Thoracic aorta (tissue), 2 donors: ENCODE data around the gene GRB14. TPM values are rescaled to one million over a fixed set of nuclear protein-coding genes. Genes with fewer than 3 reads are reported as not detected.
"Not testable (repeated sequence)": the region's sequence is repeated elsewhere in the genome, so short reads cannot be mapped to it uniquely, and the experiment has no call there.

ENCODE experiments used
- ATAC-seq: fragments of 150-250 bp; one replicate; pipeline ENCODE4 v1.8.0; 2017; ENCODE audit warnings: low read depth; ENCODE audit not compliant: insufficient number of reproducible peaks, low FRiP score
- DNase-seq: peaks from one replicate; pipeline ENCODE4 v3.0.0-alpha.2; 2020; ENCODE audit warnings: low spot score
- H3K27ac ChIP-seq, 2 donors: fragments of 200-600 bp; sonication (generic); 1 replicate in 1 of 2; 2 replicates in 1 of 2; pipeline ENCODE4 v1.5.1; 2016; ENCODE audit warnings: mild to moderate bottlenecking in 2 of 2, moderate library complexity in 2 of 2
- H3K27me3 ChIP-seq: fragments of 200-600 bp; sonication (generic); replicated peaks from 2 replicates; pipeline ENCODE4 v1.6.0; 2016; ENCODE audit warnings: mild to moderate bottlenecking; ENCODE audit not compliant: insufficient read depth
- H3K36me3 ChIP-seq: fragments of 200-600 bp; sonication (generic); one replicate; pipeline ENCODE4 v1.5.1; 2016
- H3K4me1 ChIP-seq, 2 donors: fragments of 200-600 bp; sonication (generic); 1 replicate in 1 of 2; 2 replicates in 1 of 2; pipeline versions ENCODE4 v1.5.1 to v1.6.0; 2016; ENCODE audit warnings: low read depth in 2 of 2, mild to moderate bottlenecking in 1 of 2; ENCODE audit not compliant: control insufficient read depth in 1 of 2
- H3K4me3 ChIP-seq: fragments of 200-600 bp; sonication (generic); 2 replicates; pipeline ENCODE4 v1.5.1; 2016; ENCODE audit warnings: mild to moderate bottlenecking
- H3K9me3 ChIP-seq: fragments of 200-600 bp; sonication (generic); 2 replicates; pipeline ENCODE4 v1.5.1; 2016
- total RNA-seq, 2 donors: library from RNA; depleted of rRNA; stranded (reverse); fragments of >200 nt; gene quantifications; one replicate each; pipeline versions ENCODE4 v1.1.0 to v1.2.3, GENCODE V29; 2016
- TF ChIP-seq, protein P1 (sequence below): fragments of 200-600 bp; sonication (generic); IDR thresholded peaks from one replicate; pipeline ENCODE4 v1.5.1; 2019; ENCODE audit warnings: antibody characterized with exemption

GRB14 gene
- total RNA-seq, 2 donors from 2014 or later, result 4.7 to 7.9 TPM

DNA sequence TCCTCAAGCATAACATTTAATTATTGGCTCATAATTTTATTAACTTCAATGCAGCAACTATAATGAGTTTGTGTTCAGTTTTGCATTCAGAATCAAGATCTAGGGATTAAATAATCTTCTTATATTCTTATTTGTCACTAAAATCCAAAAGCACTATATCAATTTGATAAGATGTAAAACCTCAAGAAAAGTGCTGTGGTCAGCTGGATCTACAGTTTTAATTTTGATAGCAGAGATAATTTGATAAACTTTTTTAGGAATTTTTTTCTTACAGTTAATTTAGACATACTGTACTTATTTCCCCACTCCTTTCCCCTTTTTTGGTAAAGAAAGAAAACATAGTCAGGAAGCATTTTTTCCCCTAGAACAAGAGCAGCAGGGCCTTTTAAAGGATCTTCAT is 146.4 kb downstream of the GRB14 start:
- Histone ChIP-seq H3K27me3 (no peaks in the 10 kb centered on the region), H3K4me3 (no peak overlapping the region), H3K9me3 (no peaks in the 10 kb centered on the region), H3K36me3 (no peaks in the 10 kb centered on the region), H3K27ac (no peak overlapping the region), H3K4me1 (no peaks in the 10 kb centered on the region)
- TF ChIP-seq, protein P1, sequence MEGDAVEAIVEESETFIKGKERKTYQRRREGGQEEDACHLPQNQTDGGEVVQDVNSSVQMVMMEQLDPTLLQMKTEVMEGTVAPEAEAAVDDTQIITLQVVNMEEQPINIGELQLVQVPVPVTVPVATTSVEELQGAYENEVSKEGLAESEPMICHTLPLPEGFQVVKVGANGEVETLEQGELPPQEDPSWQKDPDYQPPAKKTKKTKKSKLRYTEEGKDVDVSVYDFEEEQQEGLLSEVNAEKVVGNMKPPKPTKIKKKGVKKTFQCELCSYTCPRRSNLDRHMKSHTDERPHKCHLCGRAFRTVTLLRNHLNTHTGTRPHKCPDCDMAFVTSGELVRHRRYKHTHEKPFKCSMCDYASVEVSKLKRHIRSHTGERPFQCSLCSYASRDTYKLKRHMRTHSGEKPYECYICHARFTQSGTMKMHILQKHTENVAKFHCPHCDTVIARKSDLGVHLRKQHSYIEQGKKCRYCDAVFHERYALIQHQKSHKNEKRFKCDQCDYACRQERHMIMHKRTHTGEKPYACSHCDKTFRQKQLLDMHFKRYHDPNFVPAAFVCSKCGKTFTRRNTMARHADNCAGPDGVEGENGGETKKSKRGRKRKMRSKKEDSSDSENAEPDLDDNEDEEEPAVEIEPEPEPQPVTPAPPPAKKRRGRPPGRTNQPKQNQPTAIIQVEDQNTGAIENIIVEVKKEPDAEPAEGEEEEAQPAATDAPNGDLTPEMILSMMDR, result no peak
- DNase-seq (no peak), ATAC-seq (no peak)

- TF ChIP-seq, protein P1, result no peak
- Histone ChIP-seq H3K27me3 (no peaks in the 10 kb centered on the region), H3K36me3 (no peaks in the 10 kb centered on the region), H3K4me1 (no peaks in the 10 kb centered on the region), H3K27ac (no peak overlapping the region), H3K4me3 (no peak overlapping the region), H3K9me3 (no peaks in the 10 kb centered on the region)
- DNase-seq (no peak), ATAC-seq (no peak)
Measured at GRCh38 chr2:164473021-164473420, 148.3 kb downstream of the GRB14 start.

GRCh38 chr2:164465047-164465446 is 156.2 kb downstream of the GRB14 start:
- not testable (repeated sequence) for H3K4me3 ChIP-seq, H3K4me1 ChIP-seq, H3K27me3 ChIP-seq, DNase-seq, H3K27ac ChIP-seq, H3K9me3 ChIP-seq, H3K36me3 ChIP-seq, ATAC-seq

- ATAC-seq (no peak), DNase-seq (no peak)
- H3K27me3 ChIP-seq, result no peaks in the 10 kb centered on the region
- H3K4me3 ChIP-seq, result no peak overlapping the region
- H3K27ac ChIP-seq, result no peak overlapping the region
- no peaks in the 10 kb centered on the region for H3K4me1 ChIP-seq
- no peaks in the 10 kb centered on the region for H3K9me3 ChIP-seq
- TF ChIP-seq, protein P1, result no peak
- H3K36me3 ChIP-seq, result no peaks in the 10 kb centered on the region
Measured at GRCh38 chr2:164464376-164464775, 156.9 kb downstream of the GRB14 start.

- H3K27me3 ChIP-seq, result no peaks in the 10 kb centered on the region
Measured at GRCh38 chr2:164458792-164459191, 162.5 kb downstream of the GRB14 start.

DNA sequence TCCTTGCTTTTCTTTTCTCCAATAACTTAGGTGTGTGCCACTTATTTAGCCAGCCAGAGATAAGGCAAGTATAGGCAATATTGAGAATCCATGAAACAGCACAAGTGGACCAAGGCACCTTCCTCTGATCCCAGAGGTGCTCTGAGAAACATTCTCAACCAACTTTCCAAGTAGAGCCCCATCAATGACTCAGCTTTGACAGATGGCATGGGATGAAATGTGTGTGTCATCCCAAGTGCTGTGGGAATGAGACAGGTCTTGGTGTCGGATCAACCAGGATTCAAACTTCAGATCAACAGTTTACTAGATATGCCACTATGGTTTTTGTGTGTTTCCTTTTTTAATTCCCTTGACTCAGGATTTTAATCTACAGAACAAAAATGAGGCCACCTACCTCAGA is 164.0 kb downstream of the GRB14 start:
- no peak for DNase-seq
- Histone ChIP-seq H3K4me1 (no peaks in the 10 kb centered on the region), H3K36me3 (no peaks in the 10 kb centered on the region), H3K27me3 (no peaks in the 10 kb centered on the region), H3K27ac (no peak overlapping the region), H3K9me3 (no peaks in the 10 kb centered on the region), H3K4me3 (no peak overlapping the region)
- no peak for ATAC-seq
- TF ChIP-seq, protein P1, result no peak

More at GRCh38 chr2:164458792-164459191, 162.5 kb downstream of the GRB14 start:
- H3K4me1 ChIP-seq, result no peaks in the 10 kb centered on the region
- TF ChIP-seq, protein P1, result no peak
- H3K9me3 ChIP-seq, result no peaks in the 10 kb centered on the region
- ATAC-seq (no peak), DNase-seq (no peak)
- no peak overlapping the region for H3K4me3 ChIP-seq
- H3K36me3 ChIP-seq, result no peaks in the 10 kb centered on the region
- no peak overlapping the region for H3K27ac ChIP-seq
